ENCODE data around the gene ARHGAP10.

DNA sequence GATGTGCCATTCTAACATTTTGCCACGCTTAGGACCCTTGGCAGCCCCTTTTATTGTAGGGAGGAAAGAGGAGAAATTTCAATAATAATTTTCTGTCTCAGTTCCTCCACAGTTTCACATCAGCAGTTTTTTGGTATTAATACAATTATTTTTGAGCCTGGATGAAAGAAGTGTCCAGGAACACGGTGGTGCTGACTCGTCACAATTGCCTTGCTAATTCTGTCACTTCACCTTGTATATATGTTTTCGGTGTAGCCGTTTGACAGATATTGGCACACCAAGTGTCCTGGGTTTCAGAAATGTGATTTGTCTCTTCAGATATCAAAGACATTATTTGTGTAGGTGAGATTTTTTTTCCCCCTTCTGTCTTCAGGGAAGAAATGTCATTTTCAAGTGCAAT, 142.2 kb downstream of the ARHGAP10 start:
- TF ChIP-seq, protein P1, sequence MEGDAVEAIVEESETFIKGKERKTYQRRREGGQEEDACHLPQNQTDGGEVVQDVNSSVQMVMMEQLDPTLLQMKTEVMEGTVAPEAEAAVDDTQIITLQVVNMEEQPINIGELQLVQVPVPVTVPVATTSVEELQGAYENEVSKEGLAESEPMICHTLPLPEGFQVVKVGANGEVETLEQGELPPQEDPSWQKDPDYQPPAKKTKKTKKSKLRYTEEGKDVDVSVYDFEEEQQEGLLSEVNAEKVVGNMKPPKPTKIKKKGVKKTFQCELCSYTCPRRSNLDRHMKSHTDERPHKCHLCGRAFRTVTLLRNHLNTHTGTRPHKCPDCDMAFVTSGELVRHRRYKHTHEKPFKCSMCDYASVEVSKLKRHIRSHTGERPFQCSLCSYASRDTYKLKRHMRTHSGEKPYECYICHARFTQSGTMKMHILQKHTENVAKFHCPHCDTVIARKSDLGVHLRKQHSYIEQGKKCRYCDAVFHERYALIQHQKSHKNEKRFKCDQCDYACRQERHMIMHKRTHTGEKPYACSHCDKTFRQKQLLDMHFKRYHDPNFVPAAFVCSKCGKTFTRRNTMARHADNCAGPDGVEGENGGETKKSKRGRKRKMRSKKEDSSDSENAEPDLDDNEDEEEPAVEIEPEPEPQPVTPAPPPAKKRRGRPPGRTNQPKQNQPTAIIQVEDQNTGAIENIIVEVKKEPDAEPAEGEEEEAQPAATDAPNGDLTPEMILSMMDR (IDR thresholded peaks at IDR 0.05): no peak
- no peak for TF ChIP-seq POLR2A (IDR thresholded peaks at IDR 0.05)

All from esophagus squamous epithelium (tissue), 4 donors.